Thymus (tissue), 11 donors: ENCODE measurements around the gene DENND6B. TPM values are rescaled to one million over a fixed set of nuclear protein-coding genes. Genes with fewer than 3 reads are reported as not detected.
"Not testable (repeated sequence)": the region's sequence is repeated elsewhere in the genome, so short reads cannot be mapped to it uniquely, and the experiment has no call there.

Source experiments
- DNase-seq, 9 donors: peaks; one replicate each; pipeline ENCODE4 v3.0.0-alpha.2; 2013; ENCODE audit warnings: low spot score in 9 of 9, low read depth in 6 of 9, missing footprints in 1 of 9
- H3K27ac ChIP-seq, 2 donors: one replicate each; pipeline ENCODE4 v1.5.1; 2013; ENCODE audit warnings: control low read depth in 1 of 2, low read depth in 1 of 2, low read length in 1 of 2, mild to moderate bottlenecking in 1 of 2, moderate library complexity in 1 of 2
- H3K27me3 ChIP-seq, 2 donors: one replicate each; pipeline ENCODE4 v1.5.1; 2013; ENCODE audit warnings: low read length in 1 of 2; ENCODE audit not compliant: control insufficient read depth in 2 of 2, insufficient read depth in 1 of 2
- H3K36me3 ChIP-seq, 2 donors: one replicate each; pipeline ENCODE4 v1.5.1; 2013; ENCODE audit warnings: low read length in 1 of 2, mild to moderate bottlenecking in 1 of 2, moderate library complexity in 1 of 2; ENCODE audit not compliant: control insufficient read depth in 2 of 2, insufficient read depth in 2 of 2
- H3K4me1 ChIP-seq, 2 donors: one replicate each; pipeline ENCODE4 v1.5.1; 2013; ENCODE audit warnings: low read length in 2 of 2; ENCODE audit not compliant: control insufficient read depth in 2 of 2, insufficient read depth in 2 of 2
- H3K4me3 ChIP-seq, 2 donors: one replicate each; pipeline ENCODE4 v1.5.1; 2013; ENCODE audit warnings: low read length in 2 of 2, control low read depth in 1 of 2, mild to moderate bottlenecking in 1 of 2
- H3K9me3 ChIP-seq, 2 donors: one replicate each; pipeline ENCODE4 v1.5.1; 2013; ENCODE audit warnings: low read length in 1 of 2, mild to moderate bottlenecking in 1 of 2; ENCODE audit not compliant: control insufficient read depth in 2 of 2, insufficient read depth in 1 of 2
- WGBS: extraction: QIAGEN DNeasy Blood & Tissue Kit; methylation state at CpG from one replicate; pipeline ENCODE4 v1.1.7; 2013; 5-methylcytosine and 5-hydroxymethylcytosine counted together
- polyA plus RNA-seq: library from polyadenylated mRNA; stranded (reverse); fragments of 200-250 nt; gene quantifications from one replicate; pipeline ENCODE4 v1.2.3, GENCODE V29; 2013
- total RNA-seq: library from RNA; stranded (reverse); fragments of 120-200 nt; gene quantifications from one replicate; pipeline ENCODE4 v1.2.4, GENCODE V29; 2013
- donor health status: healthy.

The DENND6B gene
- total and polyA plus RNA-seq, 2 donors: 1.4 to 8.3 TPM

DNA sequence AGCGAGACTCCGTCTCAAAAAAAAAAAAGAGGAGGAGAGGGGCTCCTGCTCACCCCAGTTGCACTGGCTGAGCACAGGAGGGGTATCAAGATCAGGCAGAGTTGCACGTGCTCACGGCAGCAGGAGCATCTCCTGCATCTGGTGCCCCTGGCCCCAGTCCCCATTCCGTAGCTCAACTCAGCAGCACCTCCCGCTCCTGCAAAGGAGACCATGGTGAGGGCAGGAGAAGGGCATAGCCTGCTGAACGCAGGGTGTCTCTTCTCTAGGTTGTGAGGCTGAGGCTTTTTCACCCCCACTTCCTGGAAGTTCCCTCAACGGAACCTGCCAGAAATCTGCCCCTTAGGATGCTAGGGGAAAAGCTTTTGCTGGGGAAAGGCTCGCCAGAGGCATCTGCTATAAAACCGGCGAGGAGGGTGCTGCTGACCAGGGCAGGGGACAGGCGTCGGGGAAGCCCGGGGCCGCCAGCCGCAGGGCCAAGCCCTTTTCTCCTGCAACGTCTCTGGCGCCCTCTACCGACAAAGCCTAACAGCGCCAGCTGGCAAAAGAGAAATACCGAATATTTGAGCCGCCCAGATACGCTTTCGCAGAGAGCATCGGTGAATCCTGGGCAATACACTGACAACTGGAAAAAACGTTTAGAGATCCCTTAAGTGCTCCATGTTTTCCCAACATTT lies 15.3 kb upstream of the DENND6B start:
- DNase-seq: peak; percentile 66 to 94 (median 84)
- Histone ChIP-seq H3K9me3 (peaks cover 0 to 12% of the 10 kb centered on the region in 2 donors), H3K27ac (peak overlapping the region; percentile 76 to 78), H3K4me3 (peak overlapping the region; percentile 46 to 99), H3K27me3 (no peaks in the 10 kb centered on the region), H3K4me1 (peaks cover 8 to 19% of the 10 kb centered on the region in 2 donors), H3K36me3 (peaks cover 0 to 7% of the 10 kb centered on the region in 2 donors)
- 12% methylated on average over 26 of the region's 26 CpGs for WGBS

DNA sequence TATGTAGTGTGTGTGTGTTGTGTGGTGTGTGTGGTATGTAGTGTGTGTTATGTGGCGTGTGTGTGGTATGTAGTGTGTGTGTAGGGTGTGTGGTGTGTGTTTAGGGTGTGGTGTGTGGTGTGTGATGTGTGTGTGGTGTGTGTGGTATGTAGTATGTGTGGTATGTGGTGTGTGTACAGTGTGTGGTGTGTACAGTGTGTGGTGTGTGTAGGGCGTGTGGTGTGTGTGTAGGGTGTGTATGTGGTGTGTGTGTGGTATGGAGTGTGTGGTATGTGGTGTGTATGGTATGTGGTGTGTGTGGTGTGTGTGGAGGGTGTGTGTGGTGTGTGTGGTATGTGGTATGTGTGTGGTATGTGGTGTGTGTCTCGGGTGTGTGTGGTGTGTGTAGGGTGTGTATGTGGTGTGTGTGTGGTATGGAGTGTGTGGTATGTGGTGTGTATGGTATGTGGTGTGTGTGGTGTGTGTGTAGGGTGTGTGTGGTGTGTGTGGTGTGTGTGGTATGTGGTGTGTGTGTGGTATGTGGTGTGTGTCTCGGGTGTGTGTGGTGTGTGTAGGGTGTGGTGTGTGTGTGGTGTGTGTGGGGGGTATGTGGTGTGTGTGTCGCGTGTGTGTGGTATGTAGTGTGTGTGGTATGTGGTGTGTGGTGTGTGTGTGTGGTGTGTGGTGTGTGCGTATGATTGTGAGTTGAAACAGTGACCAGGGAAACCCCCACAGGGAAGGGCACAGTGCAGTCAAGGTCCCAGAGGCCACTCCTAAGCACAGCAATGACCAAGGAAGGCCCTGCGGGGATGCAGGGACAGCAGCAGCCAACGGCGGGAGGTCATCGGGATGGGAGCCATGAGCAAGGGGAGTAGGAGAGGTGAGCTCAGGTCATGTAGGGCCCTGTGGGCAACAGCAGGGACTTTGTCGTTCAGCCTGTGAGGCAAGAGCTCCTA lies 13.4 kb upstream of the DENND6B start:
- no peaks in the 10 kb centered on the region for H3K36me3 ChIP-seq
- no peaks in the 10 kb centered on the region for H3K27me3 ChIP-seq
- no peak overlapping the region for H3K4me3 ChIP-seq
- H3K4me1 ChIP-seq: peaks cover 8 to 12% of the 10 kb centered on the region in 2 donors
- DNase-seq: no peak
- 92% methylated on average over 12 of the region's 12 CpGs for WGBS
- H3K9me3 ChIP-seq: peaks cover 0 to 12% of the 10 kb centered on the region in 2 donors
- no peak overlapping the region for H3K27ac ChIP-seq

DNA sequence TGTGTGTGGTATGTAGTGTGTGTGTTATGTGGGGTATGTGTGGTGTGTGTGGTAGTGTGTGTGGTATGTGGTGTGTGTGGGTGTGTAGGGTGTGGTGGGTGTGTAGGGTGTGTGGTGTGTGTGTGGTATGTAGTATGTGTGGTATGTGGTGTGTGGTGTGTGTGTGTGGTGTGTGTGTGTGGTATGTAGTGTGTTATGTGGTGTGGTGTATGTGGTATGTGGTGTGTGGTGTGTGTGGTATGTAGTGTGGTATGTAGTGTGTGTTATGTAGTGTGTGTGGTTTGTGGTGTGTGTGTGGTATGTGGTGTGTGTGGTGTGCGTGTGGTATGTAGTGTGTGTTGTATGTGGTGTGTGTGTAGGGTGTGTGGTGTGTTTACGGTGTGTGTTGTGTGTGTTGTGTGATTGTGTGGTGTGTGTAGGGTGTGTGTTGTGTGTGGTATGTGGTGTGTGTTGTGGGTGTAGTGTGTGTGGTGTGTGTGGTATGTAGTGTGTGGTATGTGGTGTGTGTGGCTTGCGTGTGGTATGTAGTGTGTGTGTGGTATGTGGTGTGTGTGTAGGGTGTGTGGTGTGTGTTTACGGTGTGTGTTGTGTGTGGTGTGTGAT lies 12.1 kb upstream of the DENND6B start:
- Histone ChIP-seq H3K36me3 (no peaks in the 10 kb centered on the region), H3K9me3 (peaks cover 0 to 12% of the 10 kb centered on the region in 2 donors), H3K27ac (no peak overlapping the region), H3K4me3 (no peak overlapping the region), H3K27me3 (no peaks in the 10 kb centered on the region), H3K4me1 (peaks cover 8 to 12% of the 10 kb centered on the region in 2 donors)
- WGBS: 99% methylated on average over 4 of the region's 4 CpGs
- DNase-seq: no peak

DNA sequence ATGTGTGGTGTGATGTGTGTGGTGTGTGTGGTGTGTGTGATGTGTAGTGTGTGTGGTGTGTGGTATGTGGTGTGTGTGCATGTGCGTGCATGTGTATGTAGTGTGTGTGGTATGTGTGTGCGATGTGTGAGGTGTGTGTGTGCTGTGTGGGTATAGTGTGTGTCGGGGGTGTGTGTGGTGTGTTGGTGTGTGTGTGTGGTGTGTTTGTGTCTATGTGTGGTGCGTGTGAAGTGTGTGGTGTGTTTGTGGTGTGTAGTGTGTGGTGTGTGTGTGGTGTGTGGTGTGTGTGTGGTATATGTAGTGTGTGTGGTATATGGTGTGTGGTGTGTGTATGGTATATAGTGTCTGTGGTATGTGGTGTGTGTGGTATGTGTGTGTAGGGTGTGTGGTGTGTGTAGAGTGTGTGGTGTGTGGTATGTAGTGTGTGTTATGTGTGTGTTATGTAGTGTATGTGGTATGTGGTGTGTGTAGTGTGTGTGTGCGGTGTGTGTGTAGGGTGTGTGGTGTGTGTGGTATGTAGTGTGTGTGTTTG lies 11.3 kb upstream of the DENND6B start:
- H3K36me3 ChIP-seq: no peaks in the 10 kb centered on the region
- no peak for DNase-seq
- WGBS: 98% methylated on average over 5 of the region's 5 CpGs

DNA sequence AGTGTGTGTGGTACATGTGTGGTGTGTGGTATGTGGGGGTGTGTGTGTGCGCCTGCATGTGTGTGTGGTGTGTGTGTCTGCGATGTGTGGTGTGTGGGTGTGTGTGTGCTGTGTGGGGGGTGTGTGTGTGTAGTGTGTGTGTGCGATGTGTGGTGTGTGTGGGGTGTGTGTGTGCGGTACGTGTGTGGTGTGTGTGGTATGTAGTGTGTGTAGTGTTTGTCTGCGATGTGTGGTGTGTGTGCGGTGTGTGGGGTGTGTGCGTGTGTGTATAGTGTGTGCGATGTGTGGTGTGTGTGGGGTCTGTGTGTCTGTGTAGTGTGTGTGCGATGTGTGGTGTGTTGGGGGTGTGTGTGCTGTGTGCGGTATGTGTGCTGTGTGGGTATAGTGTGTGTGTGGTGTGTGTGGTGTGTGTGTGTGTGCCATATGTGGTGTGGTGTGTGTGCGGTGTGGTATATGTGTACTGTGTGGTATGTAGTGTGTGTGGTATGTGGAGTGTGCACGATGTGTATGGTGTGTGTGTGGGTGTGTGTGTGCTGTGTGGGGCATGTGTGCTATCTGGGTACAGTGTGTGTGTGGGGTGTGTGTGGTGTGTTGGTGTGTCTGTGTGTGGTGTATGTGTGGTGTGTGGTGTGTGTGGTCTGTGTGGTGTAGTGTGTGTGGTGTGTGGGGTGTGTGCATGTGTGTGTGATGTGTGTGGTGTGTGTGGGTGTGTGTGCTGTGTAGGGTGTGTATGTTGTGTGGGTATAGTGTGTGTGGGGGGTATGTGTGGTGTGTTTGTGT lies 10.6 kb upstream of the DENND6B start:
- no peak for DNase-seq
- Histone ChIP-seq H3K36me3 (no peaks in the 10 kb centered on the region), H3K27me3 (no peaks in the 10 kb centered on the region), H3K9me3 (peaks cover 0 to 12% of the 10 kb centered on the region in 2 donors), H3K4me1 (peaks cover 1 to 7% of the 10 kb centered on the region in 2 donors), H3K4me3 (no peak overlapping the region), H3K27ac (no peak overlapping the region)
- WGBS: 98% methylated on average over 13 of the region's 13 CpGs

More for the DNA sequence above, 11.3 kb upstream of the DENND6B start:
- Histone ChIP-seq H3K4me1 (peaks cover 8 to 12% of the 10 kb centered on the region in 2 donors), H3K27me3 (no peaks in the 10 kb centered on the region), H3K9me3 (peaks cover 0 to 12% of the 10 kb centered on the region in 2 donors), H3K27ac (no peak overlapping the region), H3K4me3 (no peak overlapping the region)

DNA sequence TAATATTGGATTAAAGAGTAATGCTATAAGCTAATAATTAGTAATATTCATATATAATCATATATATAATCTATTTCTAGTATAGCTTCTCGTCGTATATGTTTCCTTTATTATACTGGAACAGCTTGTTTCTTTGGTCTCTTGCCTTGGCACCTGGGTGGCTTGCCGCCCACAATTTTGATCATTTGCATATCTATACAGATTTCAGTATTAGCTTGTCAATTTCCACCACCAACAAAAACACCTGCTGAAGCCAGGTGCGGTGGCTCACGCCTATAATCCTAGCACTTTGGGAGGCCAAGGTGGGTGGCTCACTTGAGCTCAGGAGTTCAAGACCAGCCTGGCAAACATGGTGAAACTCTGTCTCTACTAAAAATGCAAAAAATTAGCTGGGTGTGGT lies 7.6 kb upstream of the DENND6B start:
- not testable (repeated sequence) for H3K27me3 ChIP-seq, H3K4me1 ChIP-seq, H3K4me3 ChIP-seq, H3K27ac ChIP-seq, DNase-seq, H3K36me3 ChIP-seq
- WGBS: 96% methylated on average over 5 of the region's 5 CpGs
- H3K9me3 ChIP-seq: peaks cover 0 to 12% of the 10 kb centered on the region in 2 donors

DNA sequence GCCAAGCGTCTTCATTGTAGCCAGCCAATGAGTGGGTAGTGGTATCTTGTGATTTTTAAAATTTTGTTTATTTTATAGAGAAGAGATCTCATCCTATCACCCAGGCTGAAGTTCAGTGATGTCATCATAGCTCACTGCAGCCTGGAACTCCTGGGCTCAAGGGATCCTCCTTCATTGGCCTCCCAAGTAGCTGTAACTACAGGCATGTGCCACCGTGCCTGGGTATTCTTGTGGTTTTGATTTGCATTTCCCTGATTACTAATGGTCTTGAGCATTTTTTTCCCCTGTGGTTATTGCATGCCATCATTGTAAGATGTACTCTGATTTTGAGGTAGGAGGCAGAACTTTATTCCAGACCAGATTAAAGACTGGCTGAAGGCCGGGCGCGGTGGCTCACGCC lies 2.4 kb upstream of the DENND6B start:
- 90% methylated on average over 6 of the region's 6 CpGs for WGBS
- peaks cover 2 to 4% of the 10 kb centered on the region in 2 donors for H3K4me1 ChIP-seq
- H3K4me3 ChIP-seq: no peak overlapping the region
- no peak overlapping the region for H3K27ac ChIP-seq
- no peak for DNase-seq
- peaks cover 0 to 5% of the 10 kb centered on the region in 2 donors for H3K9me3 ChIP-seq
- H3K36me3 ChIP-seq: no peaks in the 10 kb centered on the region
- H3K27me3 ChIP-seq: peaks cover 15 to 37% of the 10 kb centered on the region in 2 donors

DNA sequence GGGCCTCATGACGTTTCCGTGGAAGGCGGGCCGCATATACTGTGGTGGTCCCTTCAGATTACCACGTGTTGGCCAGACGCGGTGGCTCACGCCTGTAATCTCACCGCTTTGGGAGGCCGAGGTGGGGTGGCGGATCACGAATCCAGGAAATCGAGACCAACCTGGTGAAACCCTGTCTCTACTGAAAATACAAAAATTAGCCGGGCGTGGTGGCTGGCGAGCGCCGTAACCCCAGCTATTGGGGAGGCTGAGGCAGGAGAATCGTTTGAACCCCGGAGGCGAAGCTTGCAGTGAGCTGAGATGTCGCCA lies 853 bp upstream of the DENND6B start:
- DNase-seq: no peak
- H3K27ac ChIP-seq: no peak overlapping the region
- WGBS: 76% methylated on average over 22 of the region's 22 CpGs

More for the DNA sequence above, 853 bp upstream of the DENND6B start:
- H3K9me3 ChIP-seq: peaks cover 0 to 5% of the 10 kb centered on the region in 2 donors
- H3K27me3 ChIP-seq: peaks cover 15 to 42% of the 10 kb centered on the region in 2 donors
- H3K4me3 ChIP-seq: peak overlapping the region; percentile 42 to 77
- H3K4me1 ChIP-seq: peaks cover 2 to 4% of the 10 kb centered on the region in 2 donors
- H3K36me3 ChIP-seq: no peaks in the 10 kb centered on the region
